Measurements from ENCODE around the gene EMILIN1. TPM values are rescaled to one million over a fixed set of nuclear protein-coding genes. Genes with fewer than 3 reads are reported as not detected.
A peak's percentile ranks its signal among the peaks of the same experiment; 100 is the strongest.

The EMILIN1 gene
- total and polyA plus RNA-seq, 10 of the 15 experiments (the other 5 are each of a cell fraction or from before 2014, with no cell fraction given) = 0.01 to 2.3 (median 1.2) TPM; not detected in 2

- ChIA-PET SMC1A (ENCODE audit: uncharacterized antibody, unreplicated experiment) (interaction anchor here (0.6 to 4.7 kb wide), 9 partner anchors 10 to 691 kb away, joined by 3 to 19 read pairs (median 4); no protein-coding TSS in a partner anchor), POLR2A (interaction anchor here (0.6 kb wide), 1 partner anchor 1541 kb away, joined by 4 read pairs; no protein-coding TSS in a partner anchor), CTCF (interaction anchor here (0.9 to 9.3 kb wide), 11 partner anchors 9 to 491 kb away, joined by 3 to 132 read pairs (median 4); partner anchors contain the start of genes KHK and TRIM54), RAD21 (ENCODE audit: unreplicated experiment) (interaction anchor here (0.5 to 2.4 kb wide), 2 partner anchors 184 to 297 kb away, joined by 3 to 15 read pairs; no protein-coding TSS in a partner anchor)
- 18% methylated on average over 18 of the region's 18 CpGs for WGBS (ENCODE audit: insufficient coverage, insufficient replicate concordance, low lambda C conversion rate, missing lambda C conversion rate)
- H4K20me1 ChIP-seq (ENCODE audit: control insufficient read depth, insufficient read depth) = no peaks in the 10 kb centered on the region
- FAIRE-seq (peak; percentile 94), DNase-seq (ENCODE audit: low read depth, low spot score) (no peak), ATAC-seq (peak; percentile 93)
- H3K4me3 ChIP-seq = no peak overlapping the region
- peak overlapping the region; percentile 67 for H3K4me2 ChIP-seq (ENCODE audit: control insufficient read depth, insufficient read depth)
- H2AFZ ChIP-seq (ENCODE audit: control insufficient read depth, low read depth, low read length) = peak overlapping the region; percentile 91
- no peaks in the 10 kb centered on the region; the same call in 1 of the 2 replicates for H3K4me1 ChIP-seq (ENCODE audit: control insufficient read depth, insufficient read depth, low read length)
- no peak overlapping the region for H3K27ac ChIP-seq (ENCODE audit: control insufficient read depth, insufficient read depth)
- intact Hi-C loops (cut with micrococcal nuclease; ENCODE audit: unreplicated experiment) = no loop called here
- in situ Hi-C loops (cut with MboI) = loop anchor here (5.0 kb wide), 1 partner anchor 186 kb away; the partner anchor contains the start of gene TRIM54
- BruUV-seq (replicated peaks) = no TSS peak
- H3K79me2 ChIP-seq (ENCODE audit: control insufficient read depth, insufficient read depth, low read length) = no peaks in the 10 kb centered on the region
- no peaks in the 10 kb centered on the region for H3K27me3 ChIP-seq (replicated peaks in 1 of 2; ENCODE audit: control insufficient read depth in 2 of 2, insufficient read depth in 2 of 2, low read length in 1 of 2)
- no peaks in the 10 kb centered on the region; a peak in 1 of 4 replicates for H3K36me3 ChIP-seq (ENCODE audit: control insufficient read depth in 2 of 2, insufficient read depth in 2 of 2, low read length in 1 of 2)
- no peaks in the 10 kb centered on the region for H3K9me3 ChIP-seq (replicated peaks; ENCODE audit: control insufficient read depth, insufficient read depth, low read length)
- H3K9ac ChIP-seq (ENCODE audit: control insufficient read depth, insufficient read depth, low read length) = no peak overlapping the region
- TF ChIP-seq NFYA (IDR thresholded peaks at IDR 0.05; ENCODE audit: borderline replicate concordance, low read depth, low read length) = no peak
- TF ChIP-seq NFYB (IDR thresholded peaks at IDR 0.05; ENCODE audit: insufficient read depth, low read depth, low read length) = no peak
- TF ChIP-seq HCFC1 (IDR thresholded peaks at IDR 0.05; ENCODE audit: low read length) = peak; percentile 87
- no peak for TF ChIP-seq NFXL1 (IDR thresholded peaks at IDR 0.05; ENCODE audit: borderline replicate concordance)
- no peak for TF ChIP-seq STAT1 (conservative IDR thresholded peaks at IDR 0.05)
- TF ChIP-seq ZNF384 (IDR thresholded peaks at IDR 0.05; ENCODE audit: borderline replicate concordance, low read depth, low read length) = no peak
- no peak for TF ChIP-seq CTCF (IDR thresholded peaks at IDR 0.05 in 2 of 3, conservative IDR thresholded peaks at IDR 0.05 in 1 of 3; ENCODE audit: control insufficient read depth in 2 of 3, extremely low read depth in 1 of 3, insufficient read depth in 1 of 3, low read depth in 3 of 3, low read length in 3 of 3)
- TF ChIP-seq CREM (IDR thresholded peaks at IDR 0.05; ENCODE audit: low read depth) = no peak
- no peak for TF ChIP-seq ZNF622 (IDR thresholded peaks at IDR 0.05)
- no peak for TF ChIP-seq EGR1 (IDR thresholded peaks at IDR 0.05; ENCODE audit: borderline replicate concordance in 1 of 2, low read depth in 2 of 2, low read length in 2 of 2)
- TF ChIP-seq RELA (IDR thresholded peaks at IDR 0.05; ENCODE audit: borderline replicate concordance, partially characterized antibody) = no peak
- no peak for TF ChIP-seq EP300 (IDR thresholded peaks at IDR 0.05; ENCODE audit: borderline replicate concordance in 1 of 2, control insufficient read depth in 1 of 2, low read depth in 2 of 2, low read length in 2 of 2)
- TF ChIP-seq NBN (IDR thresholded peaks at IDR 0.05) = no peak
- TF ChIP-seq, protein P1, sequence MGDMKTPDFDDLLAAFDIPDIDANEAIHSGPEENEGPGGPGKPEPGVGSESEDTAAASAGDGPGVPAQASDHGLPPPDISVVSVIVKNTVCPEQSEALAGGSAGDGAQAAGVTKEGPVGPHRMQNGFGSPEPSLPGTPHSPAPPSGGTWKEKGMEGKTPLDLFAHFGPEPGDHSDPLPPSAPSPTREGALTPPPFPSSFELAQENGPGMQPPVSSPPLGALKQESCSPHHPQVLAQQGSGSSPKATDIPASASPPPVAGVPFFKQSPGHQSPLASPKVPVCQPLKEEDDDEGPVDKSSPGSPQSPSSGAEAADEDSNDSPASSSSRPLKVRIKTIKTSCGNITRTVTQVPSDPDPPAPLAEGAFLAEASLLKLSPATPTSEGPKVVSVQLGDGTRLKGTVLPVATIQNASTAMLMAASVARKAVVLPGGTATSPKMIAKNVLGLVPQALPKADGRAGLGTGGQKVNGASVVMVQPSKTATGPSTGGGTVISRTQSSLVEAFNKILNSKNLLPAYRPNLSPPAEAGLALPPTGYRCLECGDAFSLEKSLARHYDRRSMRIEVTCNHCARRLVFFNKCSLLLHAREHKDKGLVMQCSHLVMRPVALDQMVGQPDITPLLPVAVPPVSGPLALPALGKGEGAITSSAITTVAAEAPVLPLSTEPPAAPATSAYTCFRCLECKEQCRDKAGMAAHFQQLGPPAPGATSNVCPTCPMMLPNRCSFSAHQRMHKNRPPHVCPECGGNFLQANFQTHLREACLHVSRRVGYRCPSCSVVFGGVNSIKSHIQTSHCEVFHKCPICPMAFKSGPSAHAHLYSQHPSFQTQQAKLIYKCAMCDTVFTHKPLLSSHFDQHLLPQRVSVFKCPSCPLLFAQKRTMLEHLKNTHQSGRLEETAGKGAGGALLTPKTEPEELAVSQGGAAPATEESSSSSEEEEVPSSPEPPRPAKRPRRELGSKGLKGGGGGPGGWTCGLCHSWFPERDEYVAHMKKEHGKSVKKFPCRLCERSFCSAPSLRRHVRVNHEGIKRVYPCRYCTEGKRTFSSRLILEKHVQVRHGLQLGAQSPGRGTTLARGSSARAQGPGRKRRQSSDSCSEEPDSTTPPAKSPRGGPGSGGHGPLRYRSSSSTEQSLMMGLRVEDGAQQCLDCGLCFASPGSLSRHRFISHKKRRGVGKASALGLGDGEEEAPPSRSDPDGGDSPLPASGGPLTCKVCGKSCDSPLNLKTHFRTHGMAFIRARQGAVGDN (IDR thresholded peaks at IDR 0.05) = 0 out of 2 replicates have a peak, but pooled peaks have one; percentile 37
- no peak for TF ChIP-seq ZNF274 (IDR thresholded peaks at IDR 0.05; ENCODE audit: insufficient read depth, insufficient read length)
These were observed 17.6 kb downstream of the EMILIN1 start for GRCh38 chr2:27095745-27096651.

Measured in GM12878 (cell line).